ENCODE data around the gene DLG2.

The DLG2 gene

GRCh38 chr11:83773950-83774880 lies 1852.9 kb downstream of the DLG2 start:
- Histone ChIP-seq H3K36me3 (replicated peaks; ENCODE audit: low read depth, low read length) (no peaks in the 10 kb centered on the region), H3K4me1 (ENCODE audit: low read length) (no peaks in the 10 kb centered on the region), H3K79me2 (ENCODE audit: low read length) (no peaks in the 10 kb centered on the region), H3K27ac (ENCODE audit: low read length) (no peak overlapping the region), H3K9me3 (ENCODE audit: insufficient read depth, low read length) (no peaks in the 10 kb centered on the region), H4K20me1 (ENCODE audit: insufficient read depth, low read length) (no peaks in the 10 kb centered on the region), H3K4me2 (ENCODE audit: low read length) (no peak overlapping the region), H3K27me3 (ENCODE audit: low read depth, low read length) (no peaks in the 10 kb centered on the region), H3K4me3 (ENCODE audit: low read length) (no peak overlapping the region), H2AFZ (ENCODE audit: low read depth, low read length) (no peak overlapping the region), H3K9ac (ENCODE audit: low read length) (no peak overlapping the region)
- TF ChIP-seq EZH2phosphoT487 (IDR thresholded peaks at IDR 0.05; ENCODE audit: low read depth) = no peak
- TF ChIP-seq CTCF (IDR thresholded peaks at IDR 0.05; ENCODE audit: low read depth, low read length) = no peak

- H3K9ac ChIP-seq (ENCODE audit: low read length) = no peak overlapping the region
- TF ChIP-seq CTCF (IDR thresholded peaks at IDR 0.05; ENCODE audit: low read depth, low read length) (no peak), EZH2phosphoT487 (IDR thresholded peaks at IDR 0.05; ENCODE audit: low read depth) (no peak)
- H3K9me3 ChIP-seq (ENCODE audit: insufficient read depth, low read length) = no peaks in the 10 kb centered on the region
- no peaks in the 10 kb centered on the region for H3K36me3 ChIP-seq (replicated peaks; ENCODE audit: low read depth, low read length)
- H3K4me1 ChIP-seq (ENCODE audit: low read length) = peaks cover 12% of the 10 kb centered on the region
- no peaks in the 10 kb centered on the region for H4K20me1 ChIP-seq (ENCODE audit: insufficient read depth, low read length)
- no peaks in the 10 kb centered on the region for H3K27me3 ChIP-seq (ENCODE audit: low read depth, low read length)
- H3K4me3 ChIP-seq (ENCODE audit: low read length) = no peak overlapping the region
- H2AFZ ChIP-seq (ENCODE audit: low read depth, low read length) = no peak overlapping the region
- H3K4me2 ChIP-seq (ENCODE audit: low read length) = no peak overlapping the region
- no peaks in the 10 kb centered on the region for H3K79me2 ChIP-seq (ENCODE audit: low read length)
- H3K27ac ChIP-seq (ENCODE audit: low read length) = no peak overlapping the region
Observed at GRCh38 chr11:83768489-83768888, 1858.7 kb downstream of the DLG2 start.

- Histone ChIP-seq H3K79me2 (ENCODE audit: low read length) (no peaks in the 10 kb centered on the region), H3K27ac (ENCODE audit: low read length) (no peak overlapping the region), H3K4me2 (ENCODE audit: low read length) (no peak overlapping the region), H3K4me3 (ENCODE audit: low read length) (no peak overlapping the region), H3K9ac (ENCODE audit: low read length) (no peak overlapping the region), H3K4me1 (ENCODE audit: low read length) (peaks cover 12% of the 10 kb centered on the region), H3K27me3 (ENCODE audit: low read depth, low read length) (no peaks in the 10 kb centered on the region), H2AFZ (ENCODE audit: low read depth, low read length) (no peak overlapping the region), H4K20me1 (ENCODE audit: insufficient read depth, low read length) (no peaks in the 10 kb centered on the region), H3K9me3 (ENCODE audit: insufficient read depth, low read length) (no peaks in the 10 kb centered on the region), H3K36me3 (replicated peaks; ENCODE audit: low read depth, low read length) (no peaks in the 10 kb centered on the region)
- TF ChIP-seq EZH2phosphoT487 (IDR thresholded peaks at IDR 0.05; ENCODE audit: low read depth) (no peak), CTCF (IDR thresholded peaks at IDR 0.05; ENCODE audit: low read depth, low read length) (no peak)
Observed at GRCh38 chr11:83766932-83767331, 1860.2 kb downstream of the DLG2 start.

GRCh38 chr11:83764643-83765042 lies 1862.5 kb downstream of the DLG2 start:
- Histone ChIP-seq H3K4me3 (ENCODE audit: low read length) (no peak overlapping the region), H3K27me3 (ENCODE audit: low read depth, low read length) (no peaks in the 10 kb centered on the region), H3K4me2 (ENCODE audit: low read length) (no peak overlapping the region), H2AFZ (ENCODE audit: low read depth, low read length) (no peak overlapping the region), H3K9ac (ENCODE audit: low read length) (no peak overlapping the region), H3K27ac (ENCODE audit: low read length) (no peak overlapping the region), H3K36me3 (replicated peaks; ENCODE audit: low read depth, low read length) (no peaks in the 10 kb centered on the region), H3K9me3 (ENCODE audit: insufficient read depth, low read length) (no peaks in the 10 kb centered on the region), H3K79me2 (ENCODE audit: low read length) (no peaks in the 10 kb centered on the region), H4K20me1 (ENCODE audit: insufficient read depth, low read length) (no peaks in the 10 kb centered on the region), H3K4me1 (ENCODE audit: low read length) (peaks cover 12% of the 10 kb centered on the region)
- TF ChIP-seq CTCF (IDR thresholded peaks at IDR 0.05; ENCODE audit: low read depth, low read length) (no peak), EZH2phosphoT487 (IDR thresholded peaks at IDR 0.05; ENCODE audit: low read depth) (no peak)
